GM10248 (cell line): ENCODE measurements around the gene FKTN.

ENCODE experiments used
- CTCF ChIA-PET: fragments of 300-600 bp; sonication (Branson Sonifier 250); formaldehyde crosslinking; extraction: SDS; loops from one replicate; lab custom pipeline; 2021; ENCODE audit warnings: antibody characterized with exemption; lab: Yijun Ruan, JAX
- POLR2A ChIA-PET: fragments of 350-650 bp; sonication (Branson Sonifier 250); formaldehyde crosslinking; extraction: SDS; loops from one replicate; lab custom pipeline; 2020; ENCODE audit warnings: antibody characterized with exemption; lab: Yijun Ruan, JAX
- DNase-seq: peaks from one replicate; pipeline ENCODE4 v3.0.0; 2012; ENCODE audit errors: extremely low spot score
- TF ChIP-seq, protein P1 (sequence below): IDR thresholded peaks from 2 replicates; pipeline ENCODE4 v1.5.1; 2012; ENCODE audit warnings: mild to moderate bottlenecking, low read depth; ENCODE audit errors: extremely low read depth, missing control alignments, control extremely low read depth

FKTN gene

DNA sequence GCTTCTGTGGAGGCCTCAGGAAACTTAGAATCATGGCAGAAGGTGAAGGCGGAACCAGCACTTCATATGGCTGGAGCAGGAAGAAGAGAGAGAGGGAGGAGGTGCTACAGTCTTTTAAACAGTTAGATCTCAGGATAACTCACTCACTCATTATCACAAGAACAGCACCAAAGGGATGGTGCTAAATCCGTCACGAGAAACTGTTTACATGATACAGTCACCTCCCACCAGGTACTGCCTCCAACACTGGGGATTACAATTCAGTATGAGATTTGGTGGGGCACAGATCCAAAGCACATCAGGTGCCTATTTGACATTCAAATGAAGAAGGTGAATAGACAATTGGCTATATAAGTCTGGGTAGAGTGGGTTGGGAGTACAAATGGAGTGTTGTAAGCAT lies 35.2 kb downstream of the FKTN start:
- TF ChIP-seq, protein P1, sequence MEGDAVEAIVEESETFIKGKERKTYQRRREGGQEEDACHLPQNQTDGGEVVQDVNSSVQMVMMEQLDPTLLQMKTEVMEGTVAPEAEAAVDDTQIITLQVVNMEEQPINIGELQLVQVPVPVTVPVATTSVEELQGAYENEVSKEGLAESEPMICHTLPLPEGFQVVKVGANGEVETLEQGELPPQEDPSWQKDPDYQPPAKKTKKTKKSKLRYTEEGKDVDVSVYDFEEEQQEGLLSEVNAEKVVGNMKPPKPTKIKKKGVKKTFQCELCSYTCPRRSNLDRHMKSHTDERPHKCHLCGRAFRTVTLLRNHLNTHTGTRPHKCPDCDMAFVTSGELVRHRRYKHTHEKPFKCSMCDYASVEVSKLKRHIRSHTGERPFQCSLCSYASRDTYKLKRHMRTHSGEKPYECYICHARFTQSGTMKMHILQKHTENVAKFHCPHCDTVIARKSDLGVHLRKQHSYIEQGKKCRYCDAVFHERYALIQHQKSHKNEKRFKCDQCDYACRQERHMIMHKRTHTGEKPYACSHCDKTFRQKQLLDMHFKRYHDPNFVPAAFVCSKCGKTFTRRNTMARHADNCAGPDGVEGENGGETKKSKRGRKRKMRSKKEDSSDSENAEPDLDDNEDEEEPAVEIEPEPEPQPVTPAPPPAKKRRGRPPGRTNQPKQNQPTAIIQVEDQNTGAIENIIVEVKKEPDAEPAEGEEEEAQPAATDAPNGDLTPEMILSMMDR, result no peak
- ChIA-PET CTCF (no interaction called here), POLR2A (no interaction called here)
- DNase-seq, result no peak

DNA sequence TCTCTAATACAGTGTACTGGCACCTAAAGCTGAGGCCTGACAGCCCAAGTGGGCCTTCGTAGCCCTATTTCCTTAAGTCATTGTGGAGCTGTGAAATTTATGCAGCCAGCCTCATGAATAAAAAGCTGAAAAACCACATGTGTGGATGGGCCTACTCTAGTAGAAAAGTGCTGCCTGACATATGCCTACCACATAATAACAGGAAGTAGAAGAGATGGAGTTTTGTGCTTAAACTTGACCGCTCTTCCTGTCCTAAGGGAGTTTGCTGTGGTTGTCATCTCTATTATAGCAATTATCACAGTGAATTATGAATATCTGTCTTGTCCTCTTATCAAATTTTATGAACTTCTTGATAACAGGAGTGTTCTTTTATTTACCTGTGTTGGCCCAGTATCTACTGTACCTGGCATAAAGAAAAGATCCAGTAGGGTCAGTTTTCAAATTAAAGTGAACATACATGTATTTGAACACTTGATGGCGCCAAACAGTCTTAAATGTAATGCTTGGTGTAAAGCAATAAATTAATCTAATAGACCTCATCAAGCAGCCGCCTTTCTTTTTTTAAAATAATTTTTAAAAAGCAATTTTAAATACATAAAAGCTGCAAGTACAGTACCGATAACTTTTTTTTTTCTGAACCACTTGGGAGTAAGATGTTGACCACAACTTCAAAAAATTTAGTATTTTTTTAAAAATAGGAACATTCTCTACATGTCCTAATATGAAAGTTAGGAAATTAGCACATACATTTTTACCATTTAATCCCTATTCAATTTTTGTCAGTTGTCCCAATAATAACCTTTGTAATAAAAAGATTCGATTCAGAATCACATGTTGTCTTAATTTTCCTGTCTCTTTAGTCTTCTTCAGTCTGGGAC lies 51.0 kb downstream of the FKTN start:
- ChIA-PET POLR2A (no interaction called here), CTCF (interaction anchor here (0.6 to 1.9 kb wide), 21 partner anchors 11 to 273 kb away, joined by 3 to 16 read pairs (median 4); partner anchors contain the start of gene TMEM38B)
- TF ChIP-seq, protein P1, result peak; percentile 42
- DNase-seq, result peak; percentile 34

- TF ChIP-seq, protein P1, result no peak
- POLR2A ChIA-PET, result interaction anchor here (0.6 kb wide), 1 partner anchor 74 kb away, joined by 3 read pairs; the partner anchor contains the start of gene TMEM38B
- no peak for DNase-seq
- CTCF ChIA-PET, result interaction anchor here (1.3 to 2.2 kb wide), 3 partner anchors 13 to 17 kb away, joined by 5 to 7 read pairs (median 5); no protein-coding TSS in a partner anchor
Measured at GRCh38 chr9:105621001-105621400, 63.1 kb downstream of the FKTN start.

DNA sequence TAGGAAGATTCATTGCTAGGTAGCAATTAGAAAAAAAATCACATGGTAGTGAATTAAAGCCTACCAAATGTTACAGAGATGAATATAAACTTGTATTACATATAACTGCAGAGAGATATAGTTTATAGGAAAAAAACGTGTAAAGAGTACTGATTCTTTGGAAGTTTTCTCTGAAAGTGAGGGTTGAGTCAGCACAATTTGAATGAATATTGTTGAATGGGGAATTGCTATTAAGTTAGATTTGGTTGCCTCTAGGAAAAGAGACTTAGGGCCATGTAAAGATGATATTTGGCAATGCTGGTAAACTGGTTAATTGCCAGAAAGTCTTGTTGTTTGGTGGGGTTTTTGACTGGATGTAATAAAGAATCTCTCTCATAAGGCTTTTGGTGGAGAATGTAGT lies 67.2 kb downstream of the FKTN start:
- no peak for DNase-seq
- ChIA-PET CTCF (interaction anchor here (1.0 to 2.0 kb wide), 2 partner anchors 13 to 17 kb away, joined by 4 to 6 read pairs; no protein-coding TSS in a partner anchor), POLR2A (no interaction called here)
- TF ChIP-seq, protein P1, result no peak

DNA sequence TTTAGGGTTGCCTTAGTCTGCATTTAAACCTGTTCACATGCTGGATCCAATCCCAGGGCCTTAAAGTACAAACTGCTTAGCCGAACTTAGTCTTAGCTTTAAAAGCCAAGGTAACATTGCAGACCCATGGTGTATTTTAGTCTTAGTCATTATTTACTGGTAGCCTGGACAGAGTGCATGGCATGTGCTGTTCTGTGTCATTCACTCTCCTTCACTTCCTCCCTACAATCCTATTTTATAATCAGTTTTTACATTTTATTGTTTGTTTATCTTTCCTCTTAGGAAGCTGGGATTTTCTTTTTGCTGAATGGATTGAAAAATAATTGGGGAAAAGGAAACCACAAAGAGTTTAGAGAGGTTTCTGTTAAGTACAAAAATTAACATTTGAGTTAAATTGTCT lies 74.9 kb downstream of the FKTN start:
- POLR2A ChIA-PET, result no interaction called here
- no peak for DNase-seq
- CTCF ChIA-PET, result interaction anchor here (0.7 to 1.7 kb wide), 4 partner anchors 13 to 81 kb away, joined by 3 read pairs; no protein-coding TSS in a partner anchor
- TF ChIP-seq, protein P1, result no peak

GRCh38 chr9:105633411-105633810 lies 75.5 kb downstream of the FKTN start:
- DNase-seq, result no peak
- CTCF ChIA-PET, result interaction anchor here (0.6 to 6.2 kb wide), 8 partner anchors 12 to 81 kb away, joined by 3 to 35 read pairs (median 3); no protein-coding TSS in a partner anchor
- TF ChIP-seq, protein P1, result no peak
- POLR2A ChIA-PET, result no interaction called here
